Upper lobe of left lung (tissue), 6 donors: Measurements from ENCODE around the gene PHYHIPL. TPM values are rescaled to one million over a fixed set of nuclear protein-coding genes. Genes with fewer than 3 reads are reported as not detected.

Source experiments
- ATAC-seq, 2 donors: fragments of 200-7000 bp; cut with Tn5 transposase; one replicate each; pipeline ENCODE4 v1.9.1; 2022; ENCODE audit warnings: mild to moderate bottlenecking in 2 of 2, moderate library complexity in 2 of 2; ENCODE audit not compliant: low FRiP score in 2 of 2
- DNase-seq, 2 donors: peaks; one replicate each; pipeline ENCODE4 v3.0.0-alpha.2; 2019 to 2020
- H3K27ac ChIP-seq, 4 donors: fragments of 200-600 bp; sonication (generic); one replicate each; pipeline ENCODE4 v1.5.1; 2016 to 2019
- H3K27me3 ChIP-seq, 4 donors: fragments of 200-600 bp; sonication (generic); one replicate each; pipeline ENCODE4 v1.5.1; 2017 to 2019
- H3K36me3 ChIP-seq, 4 donors: fragments of 200-600 bp; sonication (generic); one replicate each; pipeline ENCODE4 v1.5.1; 2016 to 2019
- H3K4me1 ChIP-seq, 4 donors: fragments of 200-600 bp; sonication (generic); one replicate each; pipeline ENCODE4 v1.5.1; 2018 to 2019
- H3K4me3 ChIP-seq, 4 donors: fragments of 200-600 bp; sonication (generic); one replicate each; pipeline ENCODE4 v1.5.1; 2017 to 2019; ENCODE audit warnings: mild to moderate bottlenecking in 2 of 4, moderate library complexity in 1 of 4
- H3K9me3 ChIP-seq, 4 donors: fragments of 200-600 bp; sonication (generic); one replicate each; pipeline ENCODE4 v1.5.1; 2018 to 2019
- EP300 ChIP-seq, 4 donors: sonication (generic); formaldehyde crosslinking; IDR thresholded peaks; one replicate each; pipeline ENCODE4 v1.5.1; 2017; ENCODE audit warnings: antibody characterized with exemption in 4 of 4, control low read depth in 2 of 4
- POLR2A ChIP-seq, 4 donors: fragments of 450-650 bp; IDR thresholded peaks; one replicate each; pipeline ENCODE4 v1.5.1; 2016 to 2017; ENCODE audit warnings: antibody characterized with exemption in 4 of 4, mild to moderate bottlenecking in 2 of 4
- POLR2AphosphoS5 ChIP-seq, 2 donors: sonication (generic); formaldehyde crosslinking; IDR thresholded peaks; one replicate each; pipeline ENCODE4 v1.5.1; 2017; ENCODE audit warnings: antibody characterized with exemption in 2 of 2
- WGBS, 2 donors: methylation state at CpG; one replicate each; pipeline ENCODE4 v1.1.5; 2017 to 2018; 5-methylcytosine and 5-hydroxymethylcytosine counted together
- total RNA-seq, 6 donors: library from RNA; depleted of rRNA in 4 of 6; stranded (reverse); fragments of >200 nt in 4 of 6; gene quantifications; one replicate each; pipeline versions ENCODE4 v1.1.0 to v1.2.1, GENCODE V29; 2016 to 2021
- TF ChIP-seq, protein P1 (sequence below), 6 experiments: fragments of 450-650 bp in 4 of 6; fragments of 200-600 bp in 2 of 6; sonication (generic) in 2 of 6; IDR thresholded peaks; one replicate each; pipeline ENCODE4 v1.5.1; 2016 to 2019; ENCODE audit warnings: antibody characterized with exemption in 6 of 6
- donor health status: DM: no; HTN: no; CAD: no; lungs with moderate emphysema.
- donor health status: DM: no; HTN: yes; CAD: no; lungs with severe emphysema.

The PHYHIPL gene
- total RNA-seq, 6 donors from 2014 or later, result 0.06 to 0.30 TPM; not detected in 4

DNA sequence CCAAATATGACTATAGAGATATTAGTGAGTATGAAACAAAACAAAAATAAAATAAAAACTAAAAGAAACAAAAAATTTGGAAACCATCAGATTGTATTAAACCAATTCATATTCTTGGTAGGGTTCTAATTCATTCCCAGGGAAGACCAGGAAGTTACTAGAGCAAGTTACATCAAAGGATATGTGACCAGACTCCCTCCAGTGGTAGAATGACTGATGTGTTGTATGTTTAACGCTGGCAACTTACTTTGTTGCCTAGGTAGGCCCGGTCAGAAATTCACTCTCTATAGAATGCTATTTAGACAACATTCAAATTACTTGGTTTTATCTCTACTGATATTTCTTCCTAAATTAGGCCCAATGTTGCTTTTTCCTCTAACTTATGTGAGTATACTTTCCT is 5.2 kb downstream of the PHYHIPL start:
- Histone ChIP-seq H3K27ac (no peak overlapping the region), H3K36me3 (no peaks in the 10 kb centered on the region), H3K9me3 (no peaks in the 10 kb centered on the region), H3K4me3 (no peak overlapping the region), H3K4me1 (peaks cover 2 to 6% (median 4%) of the 10 kb centered on the region in 4 donors), H3K27me3 (peaks cover 0 to 5% (median 2%) of the 10 kb centered on the region in 4 donors)
- peak in 1 of 2 donors; percentile 35 for ATAC-seq
- 20 to 22% methylated on average over 2 of the region's 2 CpGs for WGBS, 2 donors
- no peak for DNase-seq
- no peak for TF ChIP-seq POLR2AphosphoS5 (IDR thresholded peaks at IDR 0.05)
- TF ChIP-seq, protein P1, sequence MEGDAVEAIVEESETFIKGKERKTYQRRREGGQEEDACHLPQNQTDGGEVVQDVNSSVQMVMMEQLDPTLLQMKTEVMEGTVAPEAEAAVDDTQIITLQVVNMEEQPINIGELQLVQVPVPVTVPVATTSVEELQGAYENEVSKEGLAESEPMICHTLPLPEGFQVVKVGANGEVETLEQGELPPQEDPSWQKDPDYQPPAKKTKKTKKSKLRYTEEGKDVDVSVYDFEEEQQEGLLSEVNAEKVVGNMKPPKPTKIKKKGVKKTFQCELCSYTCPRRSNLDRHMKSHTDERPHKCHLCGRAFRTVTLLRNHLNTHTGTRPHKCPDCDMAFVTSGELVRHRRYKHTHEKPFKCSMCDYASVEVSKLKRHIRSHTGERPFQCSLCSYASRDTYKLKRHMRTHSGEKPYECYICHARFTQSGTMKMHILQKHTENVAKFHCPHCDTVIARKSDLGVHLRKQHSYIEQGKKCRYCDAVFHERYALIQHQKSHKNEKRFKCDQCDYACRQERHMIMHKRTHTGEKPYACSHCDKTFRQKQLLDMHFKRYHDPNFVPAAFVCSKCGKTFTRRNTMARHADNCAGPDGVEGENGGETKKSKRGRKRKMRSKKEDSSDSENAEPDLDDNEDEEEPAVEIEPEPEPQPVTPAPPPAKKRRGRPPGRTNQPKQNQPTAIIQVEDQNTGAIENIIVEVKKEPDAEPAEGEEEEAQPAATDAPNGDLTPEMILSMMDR (IDR thresholded peaks at IDR 0.05), result peak in 4 of 6 experiments; percentile 8 to 27 (median 21)

DNA sequence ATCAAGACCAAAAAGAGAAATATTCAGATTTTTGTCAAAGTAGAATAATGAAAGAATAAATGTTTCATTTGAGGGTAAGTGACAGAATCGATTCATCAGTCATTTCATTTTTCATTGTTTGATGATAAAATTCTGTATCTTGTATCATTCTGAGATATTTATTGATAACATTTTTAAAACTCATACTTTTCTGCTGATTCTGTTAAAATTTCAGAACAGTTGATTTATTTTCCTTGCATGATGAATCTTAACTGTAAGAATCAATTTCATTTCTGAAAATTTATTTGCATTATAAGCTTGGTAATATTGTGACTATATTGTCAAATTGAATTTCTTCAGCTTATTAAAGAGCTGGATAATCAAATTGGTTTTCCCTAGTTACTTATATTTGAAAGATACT is 13.9 kb downstream of the PHYHIPL start:
- 85 to 92% methylated on average over 1 of the region's 1 CpG for WGBS, 2 donors
- H3K9me3 ChIP-seq, result no peaks in the 10 kb centered on the region
- ATAC-seq (no peak), DNase-seq (no peak)
- H3K4me1 ChIP-seq, result no peaks in the 10 kb centered on the region
- no peak for TF ChIP-seq POLR2A (IDR thresholded peaks at IDR 0.05)
- no peak for TF ChIP-seq EP300 (IDR thresholded peaks at IDR 0.05)
- TF ChIP-seq, protein P1 (IDR thresholded peaks at IDR 0.05), result no peak
- no peak for TF ChIP-seq POLR2AphosphoS5 (IDR thresholded peaks at IDR 0.05)
- no peak overlapping the region for H3K27ac ChIP-seq
- no peaks in the 10 kb centered on the region for H3K36me3 ChIP-seq
- H3K4me3 ChIP-seq, result no peak overlapping the region
- H3K27me3 ChIP-seq, result no peaks in the 10 kb centered on the region

DNA sequence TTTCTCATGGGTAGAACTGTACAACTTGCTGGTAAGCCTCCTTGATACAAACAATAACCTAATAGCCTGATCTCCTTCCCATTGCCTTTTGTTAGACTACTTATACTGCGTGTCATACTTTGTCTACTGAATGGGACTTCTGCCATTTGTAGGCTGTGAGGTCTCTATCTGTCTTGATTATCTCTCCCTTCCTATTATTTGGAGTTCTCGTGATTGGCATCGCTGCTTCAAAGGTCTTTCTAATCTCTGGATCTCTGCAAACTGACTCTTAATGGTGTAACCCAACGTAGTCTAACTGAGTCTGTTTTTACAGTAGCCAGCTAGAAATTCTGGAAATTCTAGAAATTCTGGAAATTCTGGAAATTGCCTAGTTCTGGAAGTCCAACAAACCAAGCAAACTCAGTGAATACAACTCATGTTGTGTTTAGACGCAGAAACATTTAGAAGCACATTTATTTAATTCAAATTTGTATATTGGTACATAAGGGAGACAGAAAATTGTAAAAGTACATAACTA is 29.8 kb downstream of the PHYHIPL start:
- Histone ChIP-seq H3K27me3 (no peaks in the 10 kb centered on the region), H3K36me3 (no peaks in the 10 kb centered on the region), H3K4me1 (no peaks in the 10 kb centered on the region), H3K4me3 (no peak overlapping the region), H3K9me3 (no peaks in the 10 kb centered on the region), H3K27ac (no peak overlapping the region)
- TF ChIP-seq POLR2A (IDR thresholded peaks at IDR 0.05) (no peak), EP300 (IDR thresholded peaks at IDR 0.05) (no peak), POLR2AphosphoS5 (IDR thresholded peaks at IDR 0.05) (no peak)
- TF ChIP-seq, protein P1 (IDR thresholded peaks at IDR 0.05), result no peak
- DNase-seq (no peak), ATAC-seq (no peak)
- 85 to 92% methylated on average over 5 of the region's 5 CpGs for WGBS, 2 donors

DNA sequence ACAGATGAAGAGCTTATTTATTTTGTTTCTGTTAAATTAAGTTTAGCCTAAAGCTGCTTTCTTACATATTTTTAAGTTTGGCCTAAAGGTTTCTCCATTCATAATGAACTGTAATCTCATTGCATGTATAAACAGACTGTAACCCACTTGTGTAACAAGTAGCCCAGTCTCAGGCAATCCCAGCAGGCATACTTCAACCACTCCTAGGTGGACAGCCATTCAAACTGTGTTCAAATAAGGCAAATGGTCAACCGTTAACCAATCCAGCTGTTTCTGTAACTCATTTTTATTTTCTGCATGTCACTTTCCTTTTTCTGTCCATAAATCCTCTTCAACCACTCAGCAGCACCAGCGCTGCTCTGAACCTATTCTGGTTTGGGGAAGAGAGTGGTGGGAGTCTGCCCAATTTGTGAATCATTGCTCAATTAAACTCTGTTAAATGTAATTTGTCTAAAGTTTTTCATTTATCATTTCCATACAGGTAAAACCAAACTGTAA is 35.9 kb downstream of the PHYHIPL start:
- H3K4me1 ChIP-seq, result no peaks in the 10 kb centered on the region
- no peaks in the 10 kb centered on the region for H3K27me3 ChIP-seq
- WGBS, 2 donors, result 62 to 68% methylated on average over 2 of the region's 2 CpGs
- ATAC-seq (no peak), DNase-seq (no peak)
- no peaks in the 10 kb centered on the region for H3K36me3 ChIP-seq
- no peak overlapping the region for H3K27ac ChIP-seq
- H3K4me3 ChIP-seq, result no peak overlapping the region
- TF ChIP-seq, protein P1 (IDR thresholded peaks at IDR 0.05), result no peak
- TF ChIP-seq POLR2A (IDR thresholded peaks at IDR 0.05), result no peak
- TF ChIP-seq POLR2AphosphoS5 (IDR thresholded peaks at IDR 0.05), result no peak
- TF ChIP-seq EP300 (IDR thresholded peaks at IDR 0.05), result no peak
- H3K9me3 ChIP-seq, result no peaks in the 10 kb centered on the region

DNA sequence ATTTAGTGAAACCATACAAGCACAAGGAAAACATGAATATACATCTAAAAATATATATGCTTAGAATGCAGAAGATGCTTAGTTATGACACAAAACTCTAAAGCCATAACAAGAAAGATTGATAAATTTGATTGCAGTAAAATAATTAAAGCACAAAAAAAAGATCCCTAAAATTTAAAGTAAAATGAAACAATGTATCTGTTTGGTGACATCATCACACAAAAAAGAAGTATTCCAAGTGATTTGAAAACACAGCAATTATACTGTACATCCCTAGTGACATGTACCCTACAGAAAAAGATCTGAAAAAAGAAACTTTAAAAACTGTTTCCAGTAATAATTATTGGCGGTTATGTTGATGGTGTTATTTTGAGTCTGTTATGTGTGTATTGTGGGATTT is 37.7 kb downstream of the PHYHIPL start:
- no peak for DNase-seq
- ATAC-seq, result no peak
- no peak overlapping the region for H3K4me3 ChIP-seq
- TF ChIP-seq EP300 (IDR thresholded peaks at IDR 0.05) (no peak), POLR2A (IDR thresholded peaks at IDR 0.05) (no peak), POLR2AphosphoS5 (IDR thresholded peaks at IDR 0.05) (no peak)
- TF ChIP-seq, protein P1 (IDR thresholded peaks at IDR 0.05), result no peak
- no peaks in the 10 kb centered on the region for H3K9me3 ChIP-seq
- H3K27ac ChIP-seq, result no peak overlapping the region
- H3K4me1 ChIP-seq, result no peaks in the 10 kb centered on the region
- H3K27me3 ChIP-seq, result no peaks in the 10 kb centered on the region
- H3K36me3 ChIP-seq, result no peaks in the 10 kb centered on the region
- WGBS, 2 donors, result 88 to 93% methylated on average over 1 of the region's 1 CpG
